Cortex of kidney (tissue), 1 donor: ENCODE results near the gene BMP6.

Experiments used
- DNase-seq: peaks from one replicate; lab custom pipeline; 2025; lab: John Stamatoyannopoulos, UW

Gene BMP6

GRCh38 chr6:7720346-7720745, 5.6 kb upstream of the BMP6 start:
- no peak for DNase-seq

GRCh38 chr6:7721649-7722048, 4.2 kb upstream of the BMP6 start:
- DNase-seq, result no peak

- DNase-seq, result no peak
Observed at GRCh38 chr6:7723041-7723447, 2.9 kb upstream of the BMP6 start.

- no peak for DNase-seq
Observed at GRCh38 chr6:7723554-7723953, 2.3 kb upstream of the BMP6 start.

GRCh38 chr6:7725412-7725811, 487 bp upstream of the BMP6 start:
- DNase-seq, result no peak

GRCh38 chr6:7726416-7727085, 652 bp downstream of the BMP6 start:
- no peak for DNase-seq

GRCh38 chr6:7727086-7727945, 1.4 kb downstream of the BMP6 start:
- DNase-seq, result no peak

- no peak for DNase-seq
Observed at GRCh38 chr6:7727946-7728854, 2.3 kb downstream of the BMP6 start.

- DNase-seq, result no peak
Observed at GRCh38 chr6:7728855-7729590, 3.1 kb downstream of the BMP6 start.

- no peak for DNase-seq
Observed at GRCh38 chr6:7730001-7730783, 4.3 kb downstream of the BMP6 start.

GRCh38 chr6:7730784-7731227, 4.9 kb downstream of the BMP6 start:
- no peak for DNase-seq

- DNase-seq, result no peak
Observed at GRCh38 chr6:7731294-7731693, 5.4 kb downstream of the BMP6 start.

- no peak for DNase-seq
Observed at GRCh38 chr6:7732228-7732627, 6.3 kb downstream of the BMP6 start.

GRCh38 chr6:7734707-7735383, 8.9 kb downstream of the BMP6 start:
- DNase-seq, result no peak

GRCh38 chr6:7737106-7737505, 11.2 kb downstream of the BMP6 start:
- DNase-seq, result no peak

- no peak for DNase-seq
Observed at GRCh38 chr6:7737867-7738266, 12.0 kb downstream of the BMP6 start.

GRCh38 chr6:7742223-7742785, 16.4 kb downstream of the BMP6 start:
- DNase-seq, result no peak

- DNase-seq, result no peak
Observed at GRCh38 chr6:7745942-7746341, 20.0 kb downstream of the BMP6 start.

GRCh38 chr6:7747016-7747415, 21.1 kb downstream of the BMP6 start:
- DNase-seq, result no peak

GRCh38 chr6:7747433-7747832, 21.5 kb downstream of the BMP6 start:
- DNase-seq, result no peak
